HG03432 (cell line): ENCODE measurements around the gene FBXO40.

Experiments
- ATAC-seq: cut with Tn5 transposase; IDR thresholded peaks from one replicate; pipeline ENCODE4 v1.9.1; 2021; ENCODE audit warnings: mild to moderate bottlenecking, moderate library complexity; ENCODE audit not compliant: unreplicated experiment

Gene FBXO40

GRCh38 chr3:121606106-121606505 lies 12.9 kb downstream of the FBXO40 start:
- ATAC-seq = no peak

GRCh38 chr3:121619691-121620090 lies 26.5 kb downstream of the FBXO40 start:
- ATAC-seq = no peak

- no peak for ATAC-seq
Observed at GRCh38 chr3:121621491-121621890, 28.3 kb downstream of the FBXO40 start.

GRCh38 chr3:121624147-121624899 lies 31.1 kb downstream of the FBXO40 start:
- ATAC-seq = no peak

GRCh38 chr3:121626495-121626894 lies 33.3 kb downstream of the FBXO40 start:
- ATAC-seq = no peak

GRCh38 chr3:121627211-121627610 lies 34.0 kb downstream of the FBXO40 start:
- ATAC-seq = no peak

- no peak for ATAC-seq
Observed at GRCh38 chr3:121627622-121628021, 34.4 kb downstream of the FBXO40 start.

DNA sequence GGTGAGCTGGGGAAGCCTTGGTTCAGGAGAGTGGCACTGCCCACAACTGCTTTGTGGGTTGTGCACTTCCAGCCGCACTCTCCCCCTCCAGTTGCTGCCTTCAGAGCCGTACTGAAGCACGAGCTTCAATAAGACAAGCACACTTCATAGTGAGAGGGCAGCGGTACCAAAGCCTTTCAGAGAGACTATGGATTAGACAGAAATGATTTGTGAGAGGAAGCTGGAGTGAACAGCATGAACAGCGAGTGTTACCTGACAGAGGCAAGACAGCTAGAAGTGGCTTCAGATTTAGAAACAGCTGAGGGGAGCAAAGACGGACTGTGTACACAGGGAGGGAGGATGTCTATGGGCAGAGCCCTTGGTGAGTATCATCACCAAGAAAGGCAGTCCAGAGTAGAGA lies 36.4 kb downstream of the FBXO40 start:
- ATAC-seq = no peak

DNA sequence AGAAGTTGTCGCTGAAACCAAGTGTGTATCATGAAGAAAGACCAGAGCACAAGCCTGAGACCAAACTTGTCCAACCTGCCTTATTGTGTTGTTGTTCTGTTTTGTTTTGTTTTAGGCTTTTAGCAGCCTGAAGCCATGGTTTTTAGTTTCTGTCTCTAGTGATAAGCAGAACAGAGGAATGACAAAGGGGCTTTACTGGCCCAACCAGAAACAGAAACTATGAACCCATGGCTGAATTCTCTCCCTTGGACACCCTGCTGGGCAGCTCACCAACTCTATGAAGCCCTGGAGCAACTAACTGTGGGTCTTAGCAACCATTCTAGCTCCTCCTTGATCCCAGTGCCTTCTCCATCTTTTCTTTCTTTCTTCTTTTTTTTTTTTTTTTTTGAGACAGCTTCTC lies 37.2 kb downstream of the FBXO40 start:
- no peak for ATAC-seq

DNA sequence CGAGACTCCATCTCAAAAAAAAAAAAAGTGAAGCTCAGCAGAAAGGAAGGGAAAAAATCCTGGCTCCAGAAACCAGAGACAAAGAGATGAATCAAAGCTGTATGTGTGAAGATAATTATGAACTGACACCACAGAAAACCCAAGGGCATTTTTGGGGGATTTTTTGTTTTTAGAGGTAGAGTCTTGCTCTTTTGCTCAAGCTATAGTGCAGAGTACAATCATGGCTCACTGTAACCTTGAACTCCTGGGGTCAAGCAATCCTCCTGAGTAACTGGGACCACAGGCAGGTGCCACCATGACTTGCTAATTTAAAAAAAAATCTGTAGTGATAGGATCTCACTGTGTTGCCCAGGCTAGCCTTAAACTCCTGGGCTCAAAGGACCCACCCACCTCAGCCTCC lies 44.7 kb downstream of the FBXO40 start:
- no peak for ATAC-seq

GRCh38 chr3:121641127-121641526 lies 47.9 kb downstream of the FBXO40 start:
- no peak for ATAC-seq

DNA sequence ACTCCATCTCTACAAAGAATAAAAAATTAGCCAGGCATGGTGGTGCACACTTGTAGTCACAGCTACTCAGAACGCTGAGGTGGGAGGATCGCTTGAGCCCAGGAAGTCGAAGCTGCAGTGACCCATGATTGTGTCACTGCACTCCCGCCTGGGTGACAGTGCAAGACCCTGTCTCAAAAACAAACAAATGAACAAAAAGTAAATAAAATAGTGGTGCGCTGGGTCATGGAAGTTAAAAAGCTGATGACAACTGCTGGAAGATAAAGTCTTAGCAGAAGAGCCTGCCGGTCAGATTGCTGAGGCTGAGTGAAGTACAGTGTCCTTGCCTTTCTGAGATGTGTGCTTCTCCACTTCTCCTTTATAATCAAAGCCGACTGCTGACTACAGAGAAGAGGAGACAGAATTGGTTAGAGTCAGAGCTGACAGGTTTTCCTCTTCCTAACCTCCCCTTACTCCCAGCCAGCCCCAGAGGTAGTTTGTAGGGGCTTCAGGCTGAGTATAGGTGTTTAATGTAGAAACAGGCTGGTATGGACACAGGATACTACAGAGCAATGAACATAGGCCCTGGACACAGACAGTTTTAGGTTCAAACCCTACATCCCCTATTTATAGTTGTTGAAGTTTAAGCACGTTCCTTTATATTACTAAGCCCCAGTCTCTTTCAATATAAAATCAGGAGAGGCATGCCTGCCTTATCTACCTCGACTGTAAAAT lies 49.6 kb downstream of the FBXO40 start:
- no peak for ATAC-seq

- no peak for ATAC-seq
Observed at GRCh38 chr3:121645054-121645453, 51.9 kb downstream of the FBXO40 start.

- no peak for ATAC-seq
Observed at GRCh38 chr3:121648219-121648958, 55.2 kb downstream of the FBXO40 start.

GRCh38 chr3:121649645-121650044 lies 56.5 kb downstream of the FBXO40 start:
- ATAC-seq = no peak

GRCh38 chr3:121651684-121652083 lies 58.5 kb downstream of the FBXO40 start:
- no peak for ATAC-seq

DNA sequence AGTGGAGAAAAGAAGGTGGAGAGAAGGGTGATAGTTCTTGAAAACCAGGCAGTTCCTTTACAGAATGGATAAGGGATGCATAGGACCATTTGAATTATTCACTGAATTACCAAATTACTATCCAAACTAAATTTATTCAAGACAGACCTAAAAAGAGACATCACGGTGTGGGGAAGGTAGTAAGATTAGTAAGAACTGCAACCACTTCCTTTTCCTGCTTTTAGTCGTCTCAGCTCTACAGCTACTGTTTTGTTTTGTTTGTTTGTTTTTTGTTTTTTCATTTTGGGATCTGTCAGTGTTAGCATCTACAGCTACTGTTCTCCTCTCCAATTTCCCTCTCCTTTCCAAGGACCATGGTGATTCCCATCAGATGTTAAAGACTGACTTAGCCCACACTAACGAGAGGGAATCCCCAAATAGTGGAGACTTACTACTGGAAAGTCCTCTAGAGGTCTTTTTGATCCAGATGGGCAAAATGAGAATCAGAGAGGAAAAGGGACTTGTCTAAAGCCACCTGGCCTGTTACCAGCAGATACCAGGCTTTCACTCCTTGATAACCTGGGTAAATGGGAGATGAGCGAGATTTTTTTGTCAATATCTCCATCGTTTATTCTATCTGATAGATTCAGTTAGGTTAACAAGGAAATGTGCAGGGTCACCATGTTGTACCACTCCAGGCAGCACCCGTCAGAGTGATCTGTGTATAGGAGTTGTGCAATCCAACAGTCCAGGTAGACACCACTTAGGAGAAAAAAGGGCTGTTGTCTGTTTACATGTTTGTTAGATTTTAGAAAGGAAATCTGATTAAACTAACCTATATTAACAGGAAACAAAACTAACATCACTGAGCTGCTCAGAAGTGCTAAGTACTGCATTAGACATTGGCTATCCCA lies 61.6 kb downstream of the FBXO40 start:
- ATAC-seq = peak; percentile 90

- no peak for ATAC-seq
Observed at GRCh38 chr3:121658716-121659435, 65.7 kb downstream of the FBXO40 start.

GRCh38 chr3:121659586-121659985 lies 66.4 kb downstream of the FBXO40 start:
- ATAC-seq = no peak
